Tibial nerve (tissue), 4 donors: Measurements from ENCODE around the gene PPFIBP1. TPM values are rescaled to one million over a fixed set of nuclear protein-coding genes. Genes with fewer than 3 reads are reported as not detected.
"Not testable (repeated sequence)": the region's sequence is repeated elsewhere in the genome, so short reads cannot be mapped to it uniquely, and the experiment has no call there.

Experiments
- DNase-seq, 2 donors: peaks; one replicate each; pipeline ENCODE4 v3.0.0-alpha.2; 2019; ENCODE audit warnings: low spot score in 2 of 2
- H3K27ac ChIP-seq, 4 donors: fragments of 200-600 bp; sonication (generic) in 3 of 4; one replicate each; pipeline ENCODE4 v1.5.1; 2017 to 2019; ENCODE audit warnings: mild to moderate bottlenecking in 1 of 4
- H3K27me3 ChIP-seq, 2 donors: fragments of 200-600 bp; sonication (generic) in 1 of 2; one replicate each; pipeline versions ENCODE4 v1.5.1 to v1.6.0; 2017 to 2019
- H3K36me3 ChIP-seq, 3 donors: fragments of 200-600 bp; sonication (generic); one replicate each; pipeline ENCODE4 v1.5.1; 2018 to 2019
- H3K4me1 ChIP-seq, 4 donors: fragments of 200-600 bp; sonication (generic) in 3 of 4; one replicate each; pipeline ENCODE4 v1.5.1; 2017 to 2019
- H3K4me3 ChIP-seq, 4 donors: fragments of 200-600 bp; sonication (generic) in 3 of 4; one replicate each; pipeline ENCODE4 v1.5.1; 2017 to 2019; ENCODE audit warnings: mild to moderate bottlenecking in 1 of 4, moderate library complexity in 1 of 4
- H3K9me3 ChIP-seq, 4 donors: fragments of 200-600 bp; sonication (generic) in 3 of 4; one replicate each; pipeline ENCODE4 v1.5.1; 2017 to 2019
- CTCF ChIP-seq, 5 experiments: fragments of 200-600 bp in 3 of 5; fragments of 450-650 bp in 2 of 5; sonication (generic) in 3 of 5; IDR thresholded peaks; one replicate each; pipeline ENCODE4 v1.5.1; 2016 to 2019; ENCODE audit warnings: antibody characterized with exemption in 5 of 5, mild to moderate bottlenecking in 3 of 5, moderate library complexity in 2 of 5
- EP300 ChIP-seq, 2 donors: sonication (generic); formaldehyde crosslinking; IDR thresholded peaks; one replicate each; pipeline ENCODE4 v1.6.1; 2017; ENCODE audit warnings: antibody characterized with exemption in 2 of 2, mild to moderate bottlenecking in 1 of 2
- POLR2A ChIP-seq, 2 donors: fragments of 450-650 bp; IDR thresholded peaks; one replicate each; pipeline ENCODE4 v1.6.1; 2017; ENCODE audit warnings: antibody characterized with exemption in 2 of 2, mild to moderate bottlenecking in 2 of 2, moderate library complexity in 2 of 2
- WGBS, 2 donors: methylation state at CpG; one replicate each; pipeline ENCODE4 v1.1.5; 2018; 5-methylcytosine and 5-hydroxymethylcytosine counted together
- total RNA-seq, 4 donors: library from RNA; depleted of rRNA; stranded (reverse); fragments of >200 nt; gene quantifications; one replicate each; pipeline ENCODE4 v1.1.0, GENCODE V29; 2016

The PPFIBP1 gene
- total RNA-seq, 4 donors from 2014 or later: 56.9 to 110 (median 72.5) TPM

DNA sequence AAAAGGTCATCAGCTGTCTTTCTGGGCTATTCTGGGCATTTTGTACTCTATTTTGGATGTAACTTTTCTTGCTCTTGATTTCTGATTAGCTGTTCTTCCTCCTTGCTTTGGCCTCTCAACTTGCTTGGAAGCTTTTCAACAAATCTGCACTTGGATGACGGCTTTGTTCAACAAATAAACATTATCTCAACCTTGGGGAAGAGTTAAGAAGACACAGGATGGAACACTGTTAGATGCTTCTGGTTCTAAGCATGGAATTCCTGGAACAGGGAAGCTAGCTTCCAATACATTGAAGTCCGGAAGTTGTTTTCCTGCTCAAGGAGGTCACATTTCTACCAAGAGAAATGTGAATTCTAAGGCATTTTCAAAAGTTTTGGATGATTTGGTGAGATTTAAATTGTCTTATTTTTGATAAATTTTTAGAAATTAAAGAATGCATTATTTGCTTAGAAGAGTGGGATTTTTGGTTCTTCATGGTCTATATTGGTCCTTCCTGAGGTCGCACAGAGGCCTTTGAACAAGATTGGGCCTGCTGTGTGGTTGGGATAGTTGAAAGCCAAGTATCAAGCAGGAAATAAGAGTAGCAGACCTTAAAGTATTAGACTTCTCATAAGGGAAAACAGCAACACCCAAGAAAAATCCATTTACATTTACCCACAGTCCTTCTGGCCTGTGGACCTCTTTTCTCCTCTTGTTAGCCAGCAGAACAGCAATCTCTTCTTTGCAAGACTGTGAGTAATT lies 59.2 kb downstream of the PPFIBP1 start:
- H3K27me3 ChIP-seq: no peaks in the 10 kb centered on the region
- peaks cover 0 to 11% (median 0%) of the 10 kb centered on the region in 3 donors for H3K36me3 ChIP-seq
- DNase-seq: no peak
- H3K27ac ChIP-seq: peak overlapping the region in 3 of 4 donors; percentile 10 to 62 (median 26)
- H3K4me3 ChIP-seq: no peak overlapping the region
- TF ChIP-seq POLR2A (IDR thresholded peaks at IDR 0.05) (no peak), EP300 (IDR thresholded peaks at IDR 0.05) (peak in 1 of 2 donors; percentile 24), CTCF (IDR thresholded peaks at IDR 0.05) (no peak)
- no peaks in the 10 kb centered on the region for H3K9me3 ChIP-seq
- peaks cover 0 to 28% (median 7%) of the 10 kb centered on the region in 4 donors for H3K4me1 ChIP-seq
- 51 to 59% methylated on average over 3 of the region's 3 CpGs for WGBS, 2 donors

GRCh38 chr12:27583981-27584380 lies 60.0 kb downstream of the PPFIBP1 start:
- H3K27ac ChIP-seq: peak overlapping the region in 1 of 4 donors; percentile 62
- no peak overlapping the region for H3K4me3 ChIP-seq
- H3K9me3 ChIP-seq: no peaks in the 10 kb centered on the region
- TF ChIP-seq EP300 (IDR thresholded peaks at IDR 0.05): no peak
- no peak for TF ChIP-seq POLR2A (IDR thresholded peaks at IDR 0.05)
- no peak for TF ChIP-seq CTCF (IDR thresholded peaks at IDR 0.05)
- peaks cover 0 to 35% (median 7%) of the 10 kb centered on the region in 4 donors for H3K4me1 ChIP-seq
- no peaks in the 10 kb centered on the region for H3K27me3 ChIP-seq
- WGBS, 2 donors: 86 to 95% methylated on average over 6 of the region's 6 CpGs
- H3K36me3 ChIP-seq: peaks cover 0 to 5% (median 0%) of the 10 kb centered on the region in 3 donors
- DNase-seq: no peak

GRCh38 chr12:27585739-27586265 lies 61.8 kb downstream of the PPFIBP1 start:
- Histone ChIP-seq H3K27ac (no peak overlapping the region), H3K36me3 (no peaks in the 10 kb centered on the region), H3K4me1 (peaks cover 0 to 36% (median 7%) of the 10 kb centered on the region in 4 donors), H3K9me3 (no peaks in the 10 kb centered on the region), H3K27me3 (no peaks in the 10 kb centered on the region), H3K4me3 (no peak overlapping the region)
- DNase-seq: no peak
- 82 to 87% methylated on average over 3 of the region's 3 CpGs for WGBS, 2 donors
- TF ChIP-seq EP300 (IDR thresholded peaks at IDR 0.05): no peak
- TF ChIP-seq CTCF (IDR thresholded peaks at IDR 0.05): no peak
- no peak for TF ChIP-seq POLR2A (IDR thresholded peaks at IDR 0.05)

DNA sequence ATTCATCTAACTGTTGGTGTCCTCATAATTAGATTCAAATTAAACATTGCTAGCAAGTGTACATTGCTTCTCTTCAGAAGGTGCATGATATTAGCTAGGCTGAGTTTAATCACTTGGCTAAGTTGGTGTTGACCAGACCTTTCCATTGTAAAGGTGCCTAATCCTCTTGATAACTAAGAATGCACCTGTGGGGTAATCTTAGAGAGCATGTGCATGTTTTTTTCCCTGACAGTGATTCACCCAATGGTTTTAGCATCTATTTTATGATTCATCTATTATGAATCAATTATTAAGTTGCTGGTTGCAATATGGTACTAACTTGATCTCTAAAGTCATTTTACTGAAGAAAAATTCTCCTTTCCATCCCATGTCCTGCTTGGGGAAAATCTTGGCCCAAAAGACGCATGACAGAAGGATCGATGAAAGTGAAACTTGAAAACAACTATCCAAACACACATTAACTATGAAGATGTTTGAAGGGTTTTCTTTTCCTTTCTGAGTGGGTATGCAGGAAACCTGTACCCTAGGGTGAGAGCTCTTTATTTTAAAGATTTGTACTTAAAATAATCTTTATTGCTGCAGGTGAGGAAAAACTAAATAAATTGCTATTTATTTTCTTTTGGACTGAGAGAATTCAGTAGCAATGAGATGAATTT lies 64.2 kb downstream of the PPFIBP1 start:
- H3K9me3 ChIP-seq, H3K36me3 ChIP-seq, H3K4me3 ChIP-seq, DNase-seq, H3K27me3 ChIP-seq, H3K27ac ChIP-seq: not testable (repeated sequence)
- H3K4me1 ChIP-seq: peaks cover 0 to 19% (median 2%) of the 10 kb centered on the region in 4 donors
- WGBS, 2 donors: 20 to 46% methylated on average over 2 of the region's 2 CpGs

DNA sequence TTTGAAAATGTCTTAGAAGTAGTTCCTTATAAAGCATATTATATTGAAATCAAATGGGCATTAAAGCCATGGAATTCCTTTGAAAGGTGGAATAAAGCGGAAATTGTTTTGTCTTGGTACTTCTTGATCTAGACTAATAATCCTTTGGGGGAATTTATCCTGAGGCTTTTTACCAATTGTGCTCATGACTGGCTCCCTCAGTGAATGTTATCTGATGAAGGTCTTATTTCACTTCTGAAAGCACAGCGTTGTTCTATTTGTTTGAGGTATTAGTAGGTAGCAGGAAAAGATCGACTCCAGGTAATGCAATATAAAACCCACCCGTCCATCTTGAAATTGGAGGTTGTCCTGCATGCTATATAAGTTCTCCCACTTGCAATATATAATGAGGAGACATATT lies 64.8 kb downstream of the PPFIBP1 start:
- Histone ChIP-seq H3K4me1 (peaks cover 0 to 13% (median 0%) of the 10 kb centered on the region in 4 donors), H3K4me3 (no peak overlapping the region), H3K27ac (no peak overlapping the region), H3K9me3 (no peaks in the 10 kb centered on the region), H3K36me3 (no peaks in the 10 kb centered on the region), H3K27me3 (no peaks in the 10 kb centered on the region)
- WGBS, 2 donors: 80 to 91% methylated on average over 4 of the region's 4 CpGs
- TF ChIP-seq POLR2A (IDR thresholded peaks at IDR 0.05) (no peak), EP300 (IDR thresholded peaks at IDR 0.05) (no peak), CTCF (IDR thresholded peaks at IDR 0.05) (no peak)
- no peak for DNase-seq
